ENCODE data around the gene VSIG10. TPM values are rescaled to one million over a fixed set of nuclear protein-coding genes. Genes with fewer than 3 reads are reported as not detected.
A peak's percentile ranks its signal among the peaks of the same experiment; 100 is the strongest.
"Not testable (repeated sequence)": the region's sequence is repeated elsewhere in the genome, so short reads cannot be mapped to it uniquely, and the experiment has no call there.

The VSIG10 gene
- total RNA-seq, 1 experiment from 2014 or later, result 18.0 TPM

GRCh38 chr12:118094039-118094438 is 9.8 kb downstream of the VSIG10 start:
- Histone ChIP-seq H3K27me3 (no peaks in the 10 kb centered on the region), H3K9me3 (replicated peaks) (no peaks in the 10 kb centered on the region), H3K4me3 (no peak overlapping the region), H3K27ac (no peak overlapping the region), H3K36me3 (0 out of 2 replicates have a peak, but pooled peaks cover 2% of the 10 kb centered on the region), H3K4me1 (no peaks in the 10 kb centered on the region)
- no peak for DNase-seq

- Histone ChIP-seq H3K36me3 (0 out of 2 replicates have a peak, but pooled peaks cover 2% of the 10 kb centered on the region), H3K9me3 (replicated peaks) (no peaks in the 10 kb centered on the region), H3K4me1 (no peaks in the 10 kb centered on the region), H3K4me3 (no peak overlapping the region), H3K27me3 (no peaks in the 10 kb centered on the region), H3K27ac (no peak overlapping the region)
- no peak for DNase-seq
Measured at GRCh38 chr12:118089782-118090181, 14.0 kb downstream of the VSIG10 start.

- Histone ChIP-seq H3K36me3 (peaks cover 3% of the 10 kb centered on the region; the same call in 1 of the 2 replicates), H3K4me3 (no peak overlapping the region), H3K27me3 (no peaks in the 10 kb centered on the region), H3K27ac (no peak overlapping the region), H3K9me3 (replicated peaks) (no peaks in the 10 kb centered on the region), H3K4me1 (no peaks in the 10 kb centered on the region)
- no peak for DNase-seq
Measured at GRCh38 chr12:118082161-118082560, 21.6 kb downstream of the VSIG10 start.

- not testable (repeated sequence) for H3K27me3 ChIP-seq; H3K27ac ChIP-seq; H3K4me3 ChIP-seq; H3K9me3 ChIP-seq (replicated peaks); H3K4me1 ChIP-seq; H3K36me3 ChIP-seq; DNase-seq
Measured at GRCh38 chr12:118081521-118081920, 22.3 kb downstream of the VSIG10 start.

- H3K4me1 ChIP-seq, result no peaks in the 10 kb centered on the region
- H3K4me3 ChIP-seq, result no peak overlapping the region
- H3K9me3 ChIP-seq (replicated peaks), result no peaks in the 10 kb centered on the region
- no peak for DNase-seq
- H3K27me3 ChIP-seq, result no peaks in the 10 kb centered on the region
- H3K36me3 ChIP-seq, result no peaks in the 10 kb centered on the region
- H3K27ac ChIP-seq, result no peak overlapping the region
Measured at GRCh38 chr12:118073768-118074167, 30.0 kb downstream of the VSIG10 start.

- H3K27ac ChIP-seq, result no peak overlapping the region
- no peak overlapping the region for H3K4me3 ChIP-seq
- H3K36me3 ChIP-seq, result no peaks in the 10 kb centered on the region
- no peak for DNase-seq
- H3K4me1 ChIP-seq, result no peaks in the 10 kb centered on the region
- H3K27me3 ChIP-seq, result no peaks in the 10 kb centered on the region
- H3K9me3 ChIP-seq (replicated peaks), result no peaks in the 10 kb centered on the region
Measured at GRCh38 chr12:118070650-118071049, 33.2 kb downstream of the VSIG10 start.

- H3K27ac ChIP-seq, result no peak overlapping the region
Measured at GRCh38 chr12:118068445-118068844, 35.4 kb downstream of the VSIG10 start.

GRCh38 chr12:118065380-118065779 is 38.4 kb downstream of the VSIG10 start:
- Histone ChIP-seq H3K27ac (no peak overlapping the region), H3K27me3 (no peaks in the 10 kb centered on the region), H3K4me3 (no peak overlapping the region), H3K4me1 (no peaks in the 10 kb centered on the region), H3K36me3 (no peaks in the 10 kb centered on the region), H3K9me3 (replicated peaks) (no peaks in the 10 kb centered on the region)
- no peak for DNase-seq

More at GRCh38 chr12:118068445-118068844, 35.4 kb downstream of the VSIG10 start:
- Histone ChIP-seq H3K27me3 (no peaks in the 10 kb centered on the region), H3K9me3 (replicated peaks) (no peaks in the 10 kb centered on the region), H3K36me3 (no peaks in the 10 kb centered on the region), H3K4me1 (no peaks in the 10 kb centered on the region), H3K4me3 (no peak overlapping the region)
- DNase-seq, result no peak

- Histone ChIP-seq H3K27ac (no peak overlapping the region), H3K4me1 (peaks cover 2% of the 10 kb centered on the region; the same call in 1 of the 2 replicates), H3K9me3 (replicated peaks) (no peaks in the 10 kb centered on the region), H3K4me3 (no peak overlapping the region), H3K27me3 (no peaks in the 10 kb centered on the region), H3K36me3 (no peaks in the 10 kb centered on the region)
- peak in 1 of 2 experiments; percentile 25 for DNase-seq
Measured at GRCh38 chr12:118064608-118065007, 39.2 kb downstream of the VSIG10 start.

GRCh38 chr12:118063576-118064391 is 40.0 kb downstream of the VSIG10 start:
- H3K9me3 ChIP-seq (replicated peaks), result no peaks in the 10 kb centered on the region
- DNase-seq, result no peak
- H3K27me3 ChIP-seq, result no peaks in the 10 kb centered on the region
- H3K36me3 ChIP-seq, result no peaks in the 10 kb centered on the region
- H3K4me3 ChIP-seq, result no peak overlapping the region
- peaks cover 2% of the 10 kb centered on the region; the same call in 1 of the 2 replicates for H3K4me1 ChIP-seq
- H3K27ac ChIP-seq, result no peak overlapping the region

GRCh38 chr12:118061873-118062843 is 41.7 kb downstream of the VSIG10 start:
- Histone ChIP-seq H3K27ac (peak overlapping the region; percentile 91), H3K36me3 (no peaks in the 10 kb centered on the region), H3K4me3 (peak overlapping the region; percentile 74), H3K27me3 (no peaks in the 10 kb centered on the region), H3K9me3 (replicated peaks) (no peaks in the 10 kb centered on the region), H3K4me1 (peaks cover 2% of the 10 kb centered on the region; the same call in 1 of the 2 replicates)
- peak; percentile 73 to 81 for DNase-seq

- Histone ChIP-seq H3K36me3 (no peaks in the 10 kb centered on the region), H3K4me3 (peak within 1 kb of the TSS; percentile 74), H3K4me1 (peaks cover 2% of the 10 kb centered on the region; the same call in 1 of the 2 replicates), H3K27ac (peak within 1 kb of the TSS; percentile 91), H3K27me3 (no peaks in the 10 kb centered on the region), H3K9me3 (replicated peaks) (no peaks in the 10 kb centered on the region)
- DNase-seq, result peak; percentile 71 to 78
Measured at GRCh38 chr12:118061011-118061872, 42.6 kb downstream of the VSIG10 start, which contains the start of gene WSB2. TSS of gene WSB2 (minus strand) at chr12:118061179. CDS start at chr12:118061048, 131 bp downstream.

- H3K4me1 ChIP-seq, result peaks cover 2% of the 10 kb centered on the region; the same call in 1 of the 2 replicates
- peak; percentile 20 to 27 for DNase-seq
- H3K9me3 ChIP-seq (replicated peaks), result no peaks in the 10 kb centered on the region
- H3K27me3 ChIP-seq, result no peaks in the 10 kb centered on the region
- H3K27ac ChIP-seq, result peak overlapping the region; percentile 65
- H3K36me3 ChIP-seq, result no peaks in the 10 kb centered on the region
- H3K4me3 ChIP-seq, result peak overlapping the region; percentile 74
Measured at GRCh38 chr12:118060301-118061010, 43.4 kb downstream of the VSIG10 start.
